WI38 (cell line): ENCODE measurements around the gene IMPDH1.
A peak's percentile ranks its signal among the peaks of the same experiment; 100 is the strongest.

Source experiments
- H3K4me3 ChIP-seq: 2 replicates; pipeline ENCODE4 v1.5.1; 2011; ENCODE audit warnings: low read depth, mild to moderate bottlenecking, control low read depth, low read length
- CTCF ChIP-seq: IDR thresholded peaks from 2 replicates; pipeline ENCODE4 v1.5.1; 2012; ENCODE audit warnings: low read depth, mild to moderate bottlenecking, control low read depth, low read length

Gene IMPDH1

DNA sequence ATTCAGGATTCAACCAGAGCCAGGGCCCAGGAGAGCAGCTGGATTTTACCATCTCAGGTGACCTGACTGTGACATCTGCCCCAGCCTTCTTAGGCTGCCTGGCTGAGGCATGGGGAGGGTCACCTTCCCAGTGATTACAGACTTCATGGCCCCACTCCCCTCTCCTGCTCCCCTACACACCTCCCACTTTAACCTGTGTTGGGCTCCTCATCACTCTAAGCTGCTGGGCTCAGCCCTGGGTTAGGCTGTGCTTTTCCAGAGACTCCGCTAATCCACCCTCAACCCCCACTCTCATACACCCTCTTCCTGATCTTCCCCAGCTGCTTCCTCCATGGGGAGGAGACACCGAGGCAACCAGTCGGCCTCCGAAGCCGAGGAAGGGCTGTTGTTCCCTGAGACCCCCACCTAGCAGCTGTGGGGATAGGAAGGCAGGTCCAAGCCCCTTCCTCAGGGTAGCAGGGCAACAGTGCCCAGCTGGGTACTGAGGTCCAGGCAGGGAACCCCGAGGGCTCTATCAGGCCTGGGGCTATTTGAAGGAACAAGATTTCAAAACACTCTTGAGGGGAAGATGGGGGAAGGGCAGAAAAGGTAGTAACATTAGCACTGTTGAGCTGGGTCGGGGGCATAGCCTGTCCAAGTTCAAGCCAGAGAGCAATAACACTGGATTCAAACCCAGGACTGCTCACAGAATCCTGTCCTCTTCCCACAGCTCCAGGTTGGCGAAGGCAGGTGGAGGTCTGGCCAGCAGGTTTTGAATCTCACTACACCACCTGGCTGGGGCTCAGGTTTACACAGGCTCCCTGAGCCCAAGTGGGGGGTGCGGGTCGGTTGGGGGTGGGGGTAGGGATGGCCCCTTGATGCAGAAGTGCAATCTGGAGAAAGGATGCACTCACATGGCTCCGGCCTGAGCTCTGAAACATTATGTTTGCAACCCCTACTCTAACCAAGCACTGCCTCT, 1.8 kb downstream of the IMPDH1 start:
- H3K4me3 ChIP-seq, result peak overlapping the region; percentile 67; the same call in 1 of the 2 replicates
- no peak for TF ChIP-seq CTCF

GRCh38 chr7:128407233-128407589, 2.6 kb downstream of the IMPDH1 start:
- H3K4me3 ChIP-seq, result no peak overlapping the region
- no peak for TF ChIP-seq CTCF

DNA sequence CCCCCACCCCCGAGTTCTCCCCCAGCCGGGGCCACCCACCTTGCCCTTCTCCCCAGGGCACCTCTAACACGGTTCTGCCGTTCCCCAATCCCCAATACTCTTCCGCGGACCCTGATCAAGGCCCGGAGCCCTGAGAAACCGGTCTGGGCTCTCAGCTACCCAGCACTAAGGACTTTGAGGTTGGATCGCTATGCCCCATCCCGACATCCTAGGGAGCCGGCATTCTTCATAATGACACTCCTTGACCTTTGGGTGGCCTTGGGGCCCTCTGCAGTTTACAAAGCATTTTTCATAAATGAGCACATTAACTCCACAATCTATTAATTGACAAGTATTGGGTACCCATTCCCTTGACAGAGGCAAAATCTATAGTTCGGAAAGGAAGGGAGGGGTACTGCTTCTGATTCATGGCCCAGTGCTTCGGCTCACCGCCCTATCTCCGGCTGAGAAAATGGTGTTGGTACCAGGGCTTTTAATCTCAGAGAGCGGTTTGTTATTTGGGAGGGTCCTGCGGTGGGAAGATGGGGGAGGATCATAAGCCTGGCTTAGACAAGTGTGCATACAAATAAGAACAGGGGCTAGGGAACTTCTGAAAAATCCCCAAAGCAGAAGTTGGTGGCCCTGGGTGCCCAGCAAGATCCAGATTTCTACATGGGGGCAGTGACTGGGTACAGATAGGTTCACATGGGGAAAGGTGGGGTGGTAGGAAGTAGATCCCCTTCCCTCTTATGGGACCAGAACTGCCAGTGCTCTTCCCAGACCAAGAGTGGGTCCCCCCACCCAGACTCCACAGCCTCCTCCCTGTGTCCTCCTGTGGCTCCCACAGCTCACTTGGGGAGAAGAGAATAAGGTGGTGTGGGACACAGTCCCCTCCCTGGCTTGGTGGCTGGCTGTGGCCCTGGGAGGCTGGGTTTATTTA, 3.2 kb downstream of the IMPDH1 start:
- TF ChIP-seq CTCF, result no peak
- H3K4me3 ChIP-seq, result no peak overlapping the region; the same call in 1 of the 2 replicates

GRCh38 chr7:128405471-128406313, 4.1 kb downstream of the IMPDH1 start:
- H3K4me3 ChIP-seq, result peak overlapping the region; percentile 77
- no peak for TF ChIP-seq CTCF

DNA sequence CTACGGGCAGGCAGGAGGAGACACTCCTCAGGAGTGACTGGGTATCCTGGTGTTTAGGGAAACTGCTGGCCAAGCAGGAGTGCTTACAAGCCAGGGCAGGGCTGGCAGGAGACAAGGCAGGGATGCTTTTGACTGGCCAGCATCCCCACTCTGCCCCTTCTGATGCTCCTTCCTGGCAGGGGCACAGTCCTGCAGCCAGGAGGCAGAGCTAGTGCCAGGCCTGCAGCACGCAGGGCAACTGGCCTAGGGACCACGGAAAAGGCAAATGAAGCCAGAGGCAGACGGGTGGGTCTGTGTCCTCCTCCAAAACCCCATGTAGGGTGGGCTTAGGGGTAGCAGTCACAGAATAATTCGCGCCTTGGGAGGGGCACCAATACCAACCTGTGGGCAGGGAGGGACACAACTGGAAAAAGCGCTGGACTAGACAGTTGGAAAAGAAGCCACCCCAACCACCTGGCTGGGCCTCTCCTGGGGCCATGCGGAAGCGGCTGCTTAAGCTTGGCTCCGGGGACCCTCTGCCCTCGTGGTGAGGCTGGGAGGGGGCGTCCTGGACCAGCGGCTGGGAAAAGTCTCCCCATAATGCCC, 4.8 kb downstream of the IMPDH1 start:
- 0 out of 2 replicates have a peak, but pooled peaks have one; percentile 11 for TF ChIP-seq CTCF
- H3K4me3 ChIP-seq, result peak overlapping the region; percentile 77

DNA sequence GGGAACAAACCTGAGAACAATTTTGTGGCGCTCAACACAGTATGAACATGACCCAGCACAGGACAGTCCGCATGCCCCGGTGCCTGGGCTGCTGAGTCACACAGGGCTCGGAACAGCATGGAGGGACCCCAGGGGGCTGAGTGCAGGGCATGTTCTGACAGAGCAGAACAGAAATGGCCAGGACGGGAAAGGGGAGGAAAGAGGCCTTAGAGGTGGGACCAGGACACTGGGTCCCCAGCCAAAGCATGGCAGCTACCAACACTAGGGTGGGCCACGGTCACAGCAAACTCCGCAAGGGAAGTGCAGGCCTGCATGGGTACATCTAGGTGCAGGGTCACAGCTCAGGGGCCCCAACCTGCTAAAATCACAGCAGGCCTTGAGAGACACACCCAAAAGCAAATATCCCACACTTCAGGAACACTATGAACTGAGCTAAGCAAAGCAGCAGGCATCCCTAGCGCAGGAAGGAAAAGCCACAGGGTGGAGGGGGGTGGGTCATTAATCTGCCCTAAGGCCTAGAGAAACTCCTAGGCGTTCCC, 5.6 kb downstream of the IMPDH1 start:
- TF ChIP-seq CTCF, result no peak
- H3K4me3 ChIP-seq, result peak overlapping the region; percentile 77
